Smooth muscle cell (in vitro differentiated cells): ENCODE measurements around the gene KLF13. TPM values are rescaled to one million over a fixed set of nuclear protein-coding genes. Genes with fewer than 3 reads are reported as not detected.

Source experiments
- DNase-seq: peaks from one replicate; lab custom pipeline; 2025; ENCODE audit not compliant: unreplicated experiment; lab: John Stamatoyannopoulos, UW
- H2AFZ ChIP-seq: fragments of 200-600 bp; sonication (generic); 2 replicates; pipeline ENCODE4 v1.6.0; 2016; ENCODE audit warnings: antibody characterized with exemption, low read depth, mild to moderate bottlenecking
- H3F3A ChIP-seq: fragments of 200-600 bp; sonication (generic); 2 replicates; pipeline ENCODE4 v1.6.0; 2017; ENCODE audit warnings: antibody characterized with exemption, low read depth
- H3K27ac ChIP-seq: fragments of 200-600 bp; sonication (generic); 2 replicates; pipeline ENCODE4 v1.5.1; 2016; ENCODE audit warnings: low read depth, mild to moderate bottlenecking
- H3K27me3 ChIP-seq: fragments of 200-600 bp; sonication (generic); 2 replicates; pipeline ENCODE4 v1.6.1; 2016; ENCODE audit warnings: low read depth, mild to moderate bottlenecking
- H3K36me3 ChIP-seq: fragments of 200-600 bp; sonication (generic); 2 replicates; pipeline ENCODE4 v1.5.1; 2016; ENCODE audit warnings: low read depth
- H3K4me1 ChIP-seq: fragments of 200-600 bp; sonication (generic); 2 replicates; pipeline ENCODE4 v1.5.1; 2016; ENCODE audit warnings: low read depth
- H3K4me2 ChIP-seq: fragments of 200-600 bp; sonication (generic); 2 replicates; pipeline ENCODE4 v1.6.0; 2016; ENCODE audit warnings: mild to moderate bottlenecking
- H3K4me3 ChIP-seq: fragments of 200-600 bp; sonication (generic); 2 replicates; pipeline ENCODE4 v1.5.1; 2016; ENCODE audit warnings: mild to moderate bottlenecking
- H3K79me2 ChIP-seq: fragments of 200-600 bp; sonication (generic); 2 replicates; pipeline ENCODE4 v1.6.0; 2016; ENCODE audit warnings: low read depth, mild to moderate bottlenecking
- H3K9ac ChIP-seq: fragments of 200-600 bp; sonication (generic); 2 replicates; pipeline ENCODE4 v1.6.0; 2016; ENCODE audit warnings: low read depth
- H3K9me3 ChIP-seq: fragments of 200-600 bp; sonication (generic); replicated peaks from 2 replicates; pipeline ENCODE4 v1.5.1; 2016; ENCODE audit warnings: low read depth
- H4K20me1 ChIP-seq: fragments of 200-600 bp; sonication (generic); 2 replicates; pipeline ENCODE4 v1.6.0; 2016; ENCODE audit warnings: low read depth
- CTCF ChIP-seq: fragments of 200-600 bp; sonication (generic); IDR thresholded peaks from 2 replicates; pipeline ENCODE4 v1.5.1; 2017; ENCODE audit warnings: borderline replicate concordance, mild to moderate bottlenecking, antibody characterized with exemption; ENCODE audit not compliant: insufficient read depth, poor library complexity, severe bottlenecking
- WGBS: methylation state at CpG from one replicate; pipeline ENCODE4 v1.1.7; 2016; ENCODE audit warnings: low lambda C conversion rate; 5-methylcytosine and 5-hydroxymethylcytosine counted together
- polyA plus RNA-seq: library from polyadenylated mRNA; unstranded; fragments of >200 nt; fragmentation: Nextera tagmentation; extraction: Ambion mirVana; gene quantifications from 2 replicates; pipeline ENCODE4 v1.2.1, GENCODE V29; 2016
- total RNA-seq: library from RNA; depleted of rRNA; stranded (reverse); fragments of >200 nt; gene quantifications from 2 replicates; pipeline ENCODE4 v1.2.3, GENCODE V29; 2014

Gene KLF13
- total and polyA plus RNA-seq, 2 experiments from 2014 or later: 42.1 to 74.2 TPM

GRCh38 chr15:31340592-31340991 lies 14.0 kb downstream of the KLF13 start:
- DNase-seq: no peak
- H3K27me3 ChIP-seq: no peaks in the 10 kb centered on the region
- H3F3A ChIP-seq: no peaks in the 10 kb centered on the region
- no peak overlapping the region for H3K4me3 ChIP-seq
- no peak overlapping the region for H3K9ac ChIP-seq
- no peak overlapping the region for H3K27ac ChIP-seq
- no peaks in the 10 kb centered on the region for H3K36me3 ChIP-seq
- no peak overlapping the region for H2AFZ ChIP-seq
- no peak for TF ChIP-seq CTCF
- no peaks in the 10 kb centered on the region for H3K9me3 ChIP-seq
- 97% methylated on average over 7 of the region's 7 CpGs for WGBS
- H4K20me1 ChIP-seq: peaks cover 100% of the 10 kb centered on the region
- H3K79me2 ChIP-seq: peaks cover 100% of the 10 kb centered on the region
- H3K4me2 ChIP-seq: no peak overlapping the region
- no peaks in the 10 kb centered on the region for H3K4me1 ChIP-seq

- Histone ChIP-seq H3F3A (no peaks in the 10 kb centered on the region), H3K27me3 (no peaks in the 10 kb centered on the region), H3K4me1 (no peaks in the 10 kb centered on the region), H2AFZ (no peak overlapping the region), H3K27ac (no peak overlapping the region), H3K4me3 (no peak overlapping the region), H3K36me3 (no peaks in the 10 kb centered on the region), H3K9ac (no peak overlapping the region), H4K20me1 (peaks cover 100% of the 10 kb centered on the region), H3K79me2 (peaks cover 100% of the 10 kb centered on the region), H3K4me2 (no peak overlapping the region), H3K9me3 (no peaks in the 10 kb centered on the region)
- no peak for TF ChIP-seq CTCF
- 96% methylated on average over 4 of the region's 4 CpGs for WGBS
- no peak for DNase-seq
Measured at GRCh38 chr15:31341071-31341470, 14.4 kb downstream of the KLF13 start.

- peaks cover 100% of the 10 kb centered on the region for H4K20me1 ChIP-seq
Measured at GRCh38 chr15:31341496-31342195, 15.0 kb downstream of the KLF13 start.

More at GRCh38 chr15:31341496-31342195, 15.0 kb downstream of the KLF13 start:
- 88% methylated on average over 3 of the region's 4 CpGs for WGBS
- H3K27ac ChIP-seq: peak overlapping the region; percentile 23
- H3K4me1 ChIP-seq: no peaks in the 10 kb centered on the region
- H3K27me3 ChIP-seq: no peaks in the 10 kb centered on the region
- no peak overlapping the region for H3K9ac ChIP-seq
- no peak overlapping the region for H3K4me2 ChIP-seq
- H3K9me3 ChIP-seq: no peaks in the 10 kb centered on the region
- H3K79me2 ChIP-seq: peaks cover 100% of the 10 kb centered on the region
- no peak for TF ChIP-seq CTCF
- no peaks in the 10 kb centered on the region for H3F3A ChIP-seq
- no peak overlapping the region for H2AFZ ChIP-seq
- no peaks in the 10 kb centered on the region for H3K36me3 ChIP-seq
- H3K4me3 ChIP-seq: no peak overlapping the region
- DNase-seq: no peak
